Inferior parietal cortex (tissue), 1 donor: ENCODE data around the gene GFOD2.
A peak's percentile ranks its signal among the peaks of the same experiment; 100 is the strongest.

Source experiments
- DNase-seq: peaks from one replicate; pipeline ENCODE4 v3.0.0-alpha.2; 2016; ENCODE audit errors: extremely low spot score

Gene GFOD2

DNA sequence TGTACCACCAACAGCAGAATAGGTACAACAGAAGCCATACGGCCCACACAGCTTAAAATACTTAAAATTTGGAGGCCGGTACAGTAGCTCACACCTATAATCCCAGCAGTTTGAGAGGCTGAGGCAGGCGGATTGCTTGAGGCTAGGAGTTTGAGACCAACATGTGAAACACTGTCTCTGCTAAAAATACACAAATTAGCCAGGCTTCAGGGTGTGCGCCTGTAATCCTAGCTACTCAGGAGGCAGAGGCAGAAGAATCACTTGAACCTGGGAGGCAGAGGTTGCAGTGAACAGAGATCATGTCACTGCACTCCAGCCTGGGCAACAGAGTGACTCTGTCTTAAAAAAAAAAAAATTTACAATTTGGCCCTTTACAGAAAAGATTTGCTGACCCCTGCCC is 17.0 kb downstream of the GFOD2 start:
- DNase-seq = no peak

DNA sequence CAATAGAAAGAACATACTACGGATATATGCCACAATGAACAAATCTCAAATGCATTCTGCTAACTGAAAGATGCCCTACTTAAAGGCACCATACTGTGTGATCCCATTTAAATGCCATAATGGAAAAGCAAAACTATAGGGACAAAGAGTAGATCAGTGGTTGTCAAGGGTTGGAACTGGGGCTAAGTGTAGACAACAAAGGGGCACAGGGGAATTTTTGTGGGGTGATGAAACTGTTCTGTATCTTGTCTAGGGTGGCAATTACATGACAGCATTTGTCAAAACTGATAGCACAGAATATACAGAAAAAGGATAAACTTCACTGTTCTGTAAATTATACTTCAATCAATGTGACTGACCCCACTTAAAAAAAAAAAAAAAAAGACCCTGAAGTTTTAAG is 17.7 kb downstream of the GFOD2 start:
- DNase-seq = no peak

DNA sequence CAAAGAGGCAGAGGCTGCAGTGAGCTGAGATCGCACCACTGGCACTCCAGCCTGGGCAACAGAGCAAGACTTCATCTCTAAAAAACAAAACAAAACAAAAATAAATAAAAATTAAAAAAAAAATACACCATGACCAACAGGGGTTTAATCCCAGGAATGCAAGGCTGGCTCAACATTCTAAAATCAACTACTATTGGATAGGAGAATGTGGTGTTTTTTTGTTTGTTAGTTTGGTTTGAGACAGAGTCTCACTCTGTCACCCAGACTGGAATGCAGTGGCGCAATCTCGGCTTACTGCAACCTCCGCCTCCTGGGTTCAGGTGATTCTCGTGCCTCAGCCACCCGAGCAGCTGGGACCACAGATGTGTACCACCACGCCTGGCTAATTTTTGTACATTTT is 19.9 kb downstream of the GFOD2 start:
- no peak for DNase-seq

DNA sequence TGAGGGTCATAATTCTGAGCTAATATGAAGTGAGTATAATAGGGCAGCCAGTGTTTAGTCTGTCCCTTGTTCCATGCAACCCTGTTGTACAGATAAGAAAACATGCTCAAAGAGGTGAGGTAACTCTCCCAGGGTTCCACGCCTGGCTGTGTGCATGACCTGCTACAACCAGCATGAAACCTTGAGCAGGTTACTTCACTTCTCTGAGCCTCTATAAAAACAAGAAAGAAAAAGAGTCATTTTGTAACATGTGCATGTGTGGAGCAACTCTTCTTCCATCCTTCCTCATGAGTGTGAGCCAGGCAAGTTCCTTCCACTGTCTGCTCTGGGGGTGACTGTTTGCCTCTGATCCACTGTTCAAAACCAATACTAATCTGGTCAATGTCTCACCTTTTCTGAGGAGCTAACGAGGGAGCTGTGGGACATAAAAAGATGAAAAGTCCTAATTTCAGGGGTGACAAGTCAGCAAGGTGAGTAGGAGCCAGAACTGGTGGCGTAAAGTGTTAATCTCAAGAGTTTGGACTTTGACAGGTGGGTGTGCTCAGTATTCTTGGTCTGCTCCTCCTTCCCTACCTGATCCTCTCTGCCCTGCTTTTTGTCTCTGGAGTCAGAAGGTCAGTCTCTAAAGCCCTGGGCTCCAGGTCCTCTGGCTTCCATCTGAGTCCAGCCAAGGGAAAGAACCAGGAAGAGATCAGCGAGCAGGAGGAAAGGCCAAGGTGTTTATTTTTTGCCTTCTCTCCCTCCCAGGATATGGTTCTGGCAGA is 21.5 kb downstream of the GFOD2 start:
- no peak for DNase-seq

DNA sequence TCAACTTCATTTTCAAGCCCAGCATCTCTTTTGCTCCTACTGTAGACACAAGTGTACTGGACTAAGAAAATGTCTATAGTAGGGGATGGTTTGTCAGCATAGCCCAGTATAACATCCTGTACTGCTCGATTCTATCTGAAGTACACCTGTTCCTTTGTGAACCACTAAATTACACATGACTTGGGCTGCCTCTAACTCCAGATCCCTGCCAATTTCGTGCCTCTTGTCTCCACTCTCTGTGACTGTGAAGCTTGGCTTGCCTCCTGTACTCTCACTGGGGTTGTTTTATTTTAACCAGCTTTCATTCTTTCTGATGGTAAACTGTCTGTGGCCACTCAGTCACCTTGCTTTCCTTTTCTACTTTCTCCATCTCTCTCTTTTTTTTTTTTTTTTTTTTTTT is 24.5 kb downstream of the GFOD2 start:
- DNase-seq = no peak

DNA sequence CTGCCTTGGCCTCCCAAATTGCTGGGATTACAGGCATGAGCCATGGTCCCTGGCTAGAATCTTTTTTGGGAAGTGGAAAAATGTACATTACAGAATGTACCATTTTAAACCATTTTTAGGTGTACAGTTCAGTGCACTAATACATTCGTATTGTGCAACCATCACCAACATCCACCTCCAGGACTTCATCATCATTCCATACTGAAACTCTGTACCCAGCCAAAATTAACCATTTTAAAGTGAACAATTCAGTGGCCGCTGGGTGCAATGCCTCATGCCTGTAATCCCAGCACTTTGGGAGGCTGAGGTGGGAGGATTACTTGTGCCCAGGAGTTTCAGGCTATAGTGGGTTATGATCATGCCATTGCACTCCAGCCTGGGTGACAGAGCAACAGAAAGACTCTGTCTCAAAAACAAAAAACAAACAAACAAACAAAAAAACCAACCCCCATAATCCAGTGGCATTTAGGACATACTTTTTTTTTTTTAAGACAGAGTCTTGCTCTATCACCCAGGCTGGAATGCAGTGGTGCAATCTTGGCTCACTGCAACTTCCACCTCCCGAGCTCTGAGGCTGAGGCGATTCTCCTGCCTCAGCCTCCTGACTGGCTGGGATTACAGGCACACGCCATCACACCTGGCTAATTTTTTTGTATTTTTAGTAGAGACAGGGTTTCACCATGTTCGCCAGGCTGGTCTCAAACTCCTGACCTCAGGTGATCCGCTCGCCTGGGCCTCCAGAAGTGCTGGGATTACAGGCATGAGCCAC is 25.4 kb downstream of the GFOD2 start:
- DNase-seq = peak; percentile 20

DNA sequence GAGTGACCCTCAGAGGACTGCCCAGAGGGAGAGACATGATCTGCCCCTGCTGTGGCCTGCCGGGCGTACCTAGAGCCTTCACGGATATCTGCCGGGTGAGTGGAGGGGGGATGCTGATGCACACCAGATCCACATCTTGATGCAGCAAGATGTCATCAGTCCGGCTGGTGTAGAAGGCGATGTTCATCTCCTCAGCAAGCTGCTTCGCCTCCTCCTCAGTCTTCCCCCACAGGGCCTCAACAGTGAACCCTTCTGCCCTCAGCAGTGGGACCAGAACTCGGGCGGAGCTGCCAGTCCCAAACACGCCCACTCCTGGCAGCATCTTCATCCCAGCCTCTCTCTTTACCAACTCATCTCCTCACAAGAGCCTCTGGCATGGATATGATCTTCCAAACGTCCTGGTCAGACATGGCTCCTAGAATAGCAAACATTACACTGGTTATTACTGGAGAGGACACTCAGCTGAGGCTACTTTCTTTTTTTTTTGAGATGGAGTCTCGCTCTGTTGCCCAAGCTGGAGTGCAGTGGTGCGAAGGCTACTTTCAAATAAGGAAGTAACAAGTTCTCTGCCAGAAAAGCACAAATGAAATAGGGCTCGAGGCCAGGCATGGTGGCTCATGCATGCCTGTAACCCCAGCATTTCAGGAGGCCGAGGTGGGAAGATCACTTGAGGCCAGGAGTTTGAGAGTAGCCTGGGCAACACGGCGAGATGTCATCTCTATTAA is 33.6 kb downstream of the GFOD2 start:
- no peak for DNase-seq

DNA sequence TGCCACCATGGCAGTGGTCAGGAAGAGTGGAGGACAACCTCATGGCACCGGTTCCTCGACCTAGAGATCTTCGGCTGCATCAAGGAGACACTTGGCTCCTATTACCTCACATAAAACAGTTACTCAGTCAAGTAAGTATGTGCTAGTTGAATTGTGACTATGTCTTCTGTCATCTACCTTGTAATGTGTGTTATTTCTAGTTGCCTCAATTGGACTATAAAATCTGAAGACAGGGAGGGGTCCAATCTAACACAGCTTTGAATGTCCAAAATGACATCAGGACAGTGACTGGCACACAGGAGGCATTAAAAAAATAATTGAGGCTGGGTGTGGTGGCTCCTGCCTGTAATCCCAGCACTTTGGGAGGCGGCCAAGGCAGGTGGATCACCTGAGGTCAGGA is 35.3 kb downstream of the GFOD2 start:
- no peak for DNase-seq

DNA sequence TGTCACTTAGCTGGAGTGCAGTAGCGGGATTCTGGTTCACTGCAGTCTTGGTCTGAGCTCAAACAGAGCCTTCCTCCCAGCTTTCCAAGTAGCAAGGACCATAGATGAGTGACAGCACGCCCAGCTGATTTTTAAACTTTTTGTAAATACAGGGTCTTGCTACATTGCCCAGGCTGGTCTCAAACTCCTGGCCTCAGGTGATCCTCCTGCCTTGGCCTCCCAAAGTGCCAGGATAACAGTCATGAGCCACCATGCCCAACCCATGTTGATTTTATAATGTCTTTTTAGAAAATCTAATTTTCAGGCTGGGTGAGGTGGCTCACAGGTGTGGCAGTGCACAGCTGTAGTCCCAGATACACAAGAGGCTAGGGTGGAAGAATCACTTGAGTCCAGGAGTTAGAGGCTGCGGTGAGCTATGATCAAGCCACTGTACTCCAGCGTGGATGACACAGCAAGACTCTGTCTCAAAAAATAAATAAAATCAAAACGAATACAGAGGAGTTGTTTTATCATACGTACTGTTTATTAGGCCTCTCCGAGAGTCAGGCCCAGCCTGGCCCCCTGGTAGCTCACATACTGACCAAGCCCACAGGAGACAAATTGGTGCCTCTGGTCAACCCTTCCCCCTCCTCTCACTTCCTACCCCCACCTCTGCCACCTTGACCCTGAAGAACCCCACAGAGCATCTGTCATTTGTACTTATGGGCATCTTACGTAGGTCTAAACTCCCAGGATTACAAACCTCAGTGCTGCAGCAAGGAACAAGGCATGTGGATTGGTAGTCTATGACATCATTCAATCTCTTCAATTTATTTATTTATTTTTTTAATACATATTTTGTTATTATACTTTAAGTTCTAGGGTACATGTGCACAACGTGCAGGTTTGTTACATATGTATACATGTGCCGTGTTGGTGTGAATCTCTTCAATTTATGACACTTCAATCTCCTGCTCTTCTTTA is 38.9 kb downstream of the GFOD2 start:
- no peak for DNase-seq

DNA sequence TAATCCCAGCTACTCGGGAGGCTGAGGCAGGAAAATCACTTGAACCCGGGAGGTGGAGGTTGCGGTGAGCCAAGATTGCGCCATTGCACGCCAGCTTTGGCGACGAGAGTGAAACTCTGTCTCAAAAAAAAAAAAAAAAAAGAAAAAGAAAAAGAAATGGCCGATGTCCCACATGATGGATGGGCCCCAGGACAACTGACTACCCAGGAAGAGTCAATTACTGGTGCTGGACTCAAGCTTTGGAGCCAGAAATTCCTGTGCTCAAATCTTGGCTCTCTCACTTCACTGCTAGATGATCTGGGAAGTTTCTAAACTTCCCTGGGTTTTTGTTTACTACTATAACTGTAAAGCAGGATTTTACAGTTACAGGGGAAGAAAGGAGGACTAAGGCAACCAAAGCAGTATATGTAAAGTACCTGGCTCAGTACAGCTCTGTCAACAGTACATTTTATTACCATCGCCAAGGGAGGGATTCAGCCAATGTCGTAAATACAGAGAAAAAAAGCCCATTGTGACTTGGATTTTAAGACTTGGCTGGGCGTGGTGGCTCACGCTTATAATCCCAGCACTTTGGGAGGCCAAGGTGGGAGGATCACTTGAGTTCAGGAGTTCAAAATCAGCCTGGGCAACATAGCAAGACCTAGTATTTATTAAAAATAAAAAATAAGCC is 40.6 kb downstream of the GFOD2 start:
- DNase-seq = no peak

DNA sequence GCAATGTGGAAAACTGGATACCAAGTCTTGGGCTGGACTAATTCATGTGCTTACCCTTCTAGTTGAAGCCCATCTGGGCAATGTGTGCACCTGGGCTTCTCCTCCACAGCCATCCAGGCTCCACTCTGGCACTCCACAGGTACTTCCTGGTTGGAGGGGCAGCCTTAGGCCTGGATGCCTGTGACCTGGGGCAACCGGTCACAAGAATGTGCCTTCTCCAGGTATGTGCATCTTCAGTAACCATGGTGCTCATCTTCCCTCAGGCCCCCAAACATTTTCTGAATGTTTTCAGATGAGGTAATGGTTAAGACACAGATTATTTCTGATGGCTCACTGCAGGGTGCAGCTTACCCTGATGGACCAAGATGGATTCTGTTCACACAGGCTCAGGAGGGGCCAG is 41.4 kb downstream of the GFOD2 start:
- no peak for DNase-seq

DNA sequence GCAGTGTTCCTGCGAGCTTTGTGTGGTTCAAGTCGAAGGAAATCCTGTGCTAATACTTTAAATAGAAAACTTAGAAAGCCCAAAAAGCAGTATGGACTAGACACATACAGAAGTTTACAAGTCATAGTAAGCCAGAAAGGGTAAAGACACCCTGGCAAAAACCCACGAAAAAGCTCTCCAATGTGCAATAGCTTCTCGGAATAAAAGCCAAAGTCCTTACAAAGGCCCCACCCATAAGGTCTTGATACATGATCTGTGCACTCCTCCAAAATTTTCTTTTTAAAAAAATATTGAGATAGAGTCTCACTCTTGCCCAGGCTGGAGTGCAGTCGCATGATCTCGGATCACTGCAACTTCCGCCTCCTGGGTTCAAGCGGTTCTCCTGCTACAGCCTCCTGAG is 42.2 kb downstream of the GFOD2 start:
- DNase-seq = no peak

DNA sequence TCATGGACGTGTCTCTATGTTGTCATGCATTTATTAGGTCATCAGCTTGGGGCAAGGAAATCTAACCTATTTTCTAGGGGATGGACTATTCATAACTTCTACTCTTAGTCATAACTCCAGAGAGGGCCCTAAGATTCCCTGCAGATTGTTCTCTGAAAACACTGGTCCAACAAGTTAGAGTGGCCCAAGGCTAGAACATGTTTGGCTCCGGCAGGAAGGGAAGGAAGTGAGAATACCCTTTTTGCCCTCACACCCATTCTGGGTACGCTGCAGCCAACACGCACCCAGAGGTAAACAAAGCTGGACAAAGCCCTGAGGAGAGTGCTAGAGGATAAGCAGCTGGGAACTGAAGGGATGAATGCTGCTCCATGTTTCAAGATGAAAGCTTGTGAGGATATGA is 42.6 kb downstream of the GFOD2 start:
- no peak for DNase-seq

DNA sequence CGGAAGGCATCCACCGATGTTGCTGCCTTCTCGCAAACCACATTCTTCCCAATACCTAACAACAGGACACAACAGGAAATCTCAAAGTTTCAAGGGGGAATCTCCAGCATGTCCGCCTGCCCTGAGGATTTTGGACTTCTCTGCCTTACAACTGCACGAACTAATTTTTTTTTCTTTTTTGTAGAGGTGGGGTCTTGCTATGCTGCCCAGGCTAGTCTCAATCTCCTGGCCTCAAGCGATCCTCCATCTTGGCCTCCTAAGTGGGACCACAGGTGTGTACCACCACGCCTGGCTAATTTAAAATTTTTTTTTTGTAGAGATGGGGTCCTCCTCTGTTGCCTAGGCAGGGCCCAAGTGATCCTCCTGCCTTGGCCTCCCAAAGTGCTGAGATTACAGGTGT is 43.1 kb downstream of the GFOD2 start:
- no peak for DNase-seq

DNA sequence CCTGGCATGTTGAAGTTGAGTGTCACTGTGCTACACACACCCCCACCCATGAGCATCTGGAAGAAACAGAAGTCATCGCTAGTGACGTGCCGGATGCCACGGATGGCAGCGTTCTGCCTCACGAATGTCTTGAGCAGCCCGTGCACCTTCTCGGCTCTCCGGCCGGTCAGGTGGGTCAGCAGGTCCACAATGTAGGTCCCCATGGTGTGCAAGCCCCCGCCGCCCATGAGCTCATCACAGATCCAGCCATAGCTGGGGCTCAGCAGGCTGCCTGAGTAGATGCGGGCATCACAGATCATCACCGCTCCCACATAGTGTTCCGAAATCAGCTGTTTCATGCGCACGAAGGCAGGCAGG is 43.6 kb downstream of the GFOD2 start:
- no peak for DNase-seq

DNA sequence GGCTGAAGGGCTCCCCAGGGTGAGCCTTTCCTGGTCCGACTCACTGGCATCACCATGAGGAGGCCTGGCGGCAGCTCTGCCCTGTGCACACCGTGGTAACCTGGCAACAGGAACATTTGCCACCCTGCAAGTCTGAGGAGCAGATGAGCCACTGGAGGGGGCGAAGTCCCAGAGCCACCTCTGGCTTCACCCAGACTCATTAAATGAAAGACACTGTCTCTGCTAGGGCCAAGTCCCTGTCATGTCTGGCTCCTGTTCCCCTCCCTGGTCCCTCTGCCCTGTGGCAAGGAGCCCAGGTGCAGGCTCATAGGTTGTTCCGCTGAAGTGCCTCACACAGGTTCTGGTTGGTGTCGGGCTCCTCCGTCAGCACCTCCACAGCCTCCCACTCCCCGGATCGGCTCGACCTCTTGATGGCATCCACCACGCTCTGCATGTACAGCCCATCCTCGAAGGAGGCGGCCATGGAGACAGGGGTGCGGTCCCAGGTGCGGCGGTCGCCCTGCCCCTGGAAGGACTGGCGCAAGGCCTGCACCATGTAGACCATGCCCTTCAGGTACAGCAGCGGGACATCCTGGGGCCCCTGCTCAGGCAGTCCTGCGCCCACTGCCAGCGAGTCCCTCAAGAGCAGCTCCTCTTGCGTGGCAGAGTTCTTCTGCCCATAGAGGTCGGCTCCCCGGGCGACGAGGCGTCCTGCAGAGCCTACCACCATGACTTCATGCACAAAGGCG is 44.1 kb downstream of the GFOD2 start:
- DNase-seq = no peak

DNA sequence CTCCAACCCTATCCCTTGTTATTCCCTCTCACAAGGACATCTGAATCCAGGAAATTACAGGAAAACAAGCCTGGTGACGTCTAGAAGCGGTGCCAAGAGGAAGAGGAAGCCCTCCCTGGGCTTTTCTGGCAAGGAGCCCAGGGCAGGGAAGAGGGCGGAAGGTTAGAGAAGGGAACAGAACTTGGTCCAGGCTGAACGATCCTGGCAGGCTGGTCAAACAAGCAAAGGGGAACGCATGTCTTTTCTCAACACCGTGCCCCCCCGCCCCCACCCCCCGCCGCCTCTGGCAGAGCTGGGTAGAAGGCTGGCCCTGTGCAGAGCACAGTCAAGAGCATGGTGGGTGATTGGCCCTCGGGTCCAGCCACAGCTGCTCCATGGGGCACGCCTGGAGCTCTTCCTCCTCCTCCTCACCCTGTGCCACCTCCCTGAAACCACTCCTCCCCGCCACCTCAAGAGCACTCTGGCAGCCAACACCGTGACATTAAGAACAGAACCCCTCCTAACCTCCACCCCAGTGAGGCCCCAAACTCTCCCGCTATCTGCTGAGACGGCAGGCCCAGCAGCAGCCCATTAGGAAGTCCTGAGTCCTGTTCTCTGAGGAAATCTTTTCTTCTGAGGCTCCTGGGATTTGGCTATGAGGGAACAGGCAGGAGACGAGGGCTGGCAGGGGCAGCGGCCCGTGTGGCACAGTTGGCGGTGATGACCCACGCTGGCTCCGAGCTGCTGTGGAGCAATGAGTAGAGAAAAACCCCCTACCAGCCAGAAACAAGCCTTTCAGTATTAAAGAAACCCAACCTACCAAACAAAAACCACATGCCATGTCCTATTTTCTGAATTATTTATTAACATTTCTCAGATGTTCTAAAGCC is 45.2 kb downstream of the GFOD2 start:
- no peak for DNase-seq

DNA sequence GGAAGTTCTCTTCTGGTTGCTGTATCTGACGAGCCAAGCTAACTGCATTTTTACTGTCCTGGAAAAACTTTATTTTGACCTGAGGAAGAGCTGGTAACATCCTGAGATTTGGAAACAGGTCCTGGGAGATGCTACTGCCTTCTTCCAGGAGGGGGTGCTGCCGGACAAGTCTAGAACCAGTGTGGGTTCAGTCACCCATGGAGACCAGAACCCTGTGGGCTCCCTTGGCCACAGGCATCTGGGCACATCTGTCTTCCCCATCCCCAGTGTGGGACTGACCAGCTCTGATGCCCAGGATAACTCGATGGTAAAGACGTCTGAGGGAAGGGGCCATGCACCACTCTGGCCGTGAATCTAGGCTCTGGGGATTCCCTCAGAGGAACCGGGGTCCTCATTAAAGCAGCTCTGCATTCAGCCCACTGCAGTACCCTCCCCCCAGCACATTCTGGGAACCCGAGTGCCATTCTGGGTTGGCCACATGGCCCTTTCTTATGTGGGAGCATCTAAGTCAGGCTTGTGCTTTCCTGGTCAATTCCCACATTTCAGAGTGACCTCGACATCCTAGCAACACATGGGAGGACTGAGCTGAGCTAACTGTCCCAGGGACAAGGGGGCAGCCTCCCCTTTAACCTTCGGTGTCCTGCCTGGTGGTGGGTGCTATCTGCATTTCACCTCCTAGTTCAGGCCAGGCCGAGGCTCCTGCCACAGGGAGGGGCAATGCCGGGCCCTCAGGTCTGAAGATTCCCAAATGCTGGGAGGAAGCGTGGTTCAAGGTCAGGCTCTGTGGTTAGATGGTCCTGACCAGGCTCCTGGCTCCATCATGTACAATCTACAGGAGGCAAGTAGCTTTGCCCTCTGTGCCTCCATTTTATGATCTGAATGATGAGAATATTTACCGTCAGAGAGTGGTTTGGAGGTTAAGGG is 46.1 kb downstream of the GFOD2 start:
- DNase-seq = peak; percentile 66
